ENCODE data around the gene DDX54. TPM values are rescaled to one million over a fixed set of nuclear protein-coding genes. Genes with fewer than 3 reads are reported as not detected.

DDX54 gene, protein sequence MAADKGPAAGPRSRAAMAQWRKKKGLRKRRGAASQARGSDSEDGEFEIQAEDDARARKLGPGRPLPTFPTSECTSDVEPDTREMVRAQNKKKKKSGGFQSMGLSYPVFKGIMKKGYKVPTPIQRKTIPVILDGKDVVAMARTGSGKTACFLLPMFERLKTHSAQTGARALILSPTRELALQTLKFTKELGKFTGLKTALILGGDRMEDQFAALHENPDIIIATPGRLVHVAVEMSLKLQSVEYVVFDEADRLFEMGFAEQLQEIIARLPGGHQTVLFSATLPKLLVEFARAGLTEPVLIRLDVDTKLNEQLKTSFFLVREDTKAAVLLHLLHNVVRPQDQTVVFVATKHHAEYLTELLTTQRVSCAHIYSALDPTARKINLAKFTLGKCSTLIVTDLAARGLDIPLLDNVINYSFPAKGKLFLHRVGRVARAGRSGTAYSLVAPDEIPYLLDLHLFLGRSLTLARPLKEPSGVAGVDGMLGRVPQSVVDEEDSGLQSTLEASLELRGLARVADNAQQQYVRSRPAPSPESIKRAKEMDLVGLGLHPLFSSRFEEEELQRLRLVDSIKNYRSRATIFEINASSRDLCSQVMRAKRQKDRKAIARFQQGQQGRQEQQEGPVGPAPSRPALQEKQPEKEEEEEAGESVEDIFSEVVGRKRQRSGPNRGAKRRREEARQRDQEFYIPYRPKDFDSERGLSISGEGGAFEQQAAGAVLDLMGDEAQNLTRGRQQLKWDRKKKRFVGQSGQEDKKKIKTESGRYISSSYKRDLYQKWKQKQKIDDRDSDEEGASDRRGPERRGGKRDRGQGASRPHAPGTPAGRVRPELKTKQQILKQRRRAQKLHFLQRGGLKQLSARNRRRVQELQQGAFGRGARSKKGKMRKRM
- 43.9 TPM for total RNA-seq

DNA sequence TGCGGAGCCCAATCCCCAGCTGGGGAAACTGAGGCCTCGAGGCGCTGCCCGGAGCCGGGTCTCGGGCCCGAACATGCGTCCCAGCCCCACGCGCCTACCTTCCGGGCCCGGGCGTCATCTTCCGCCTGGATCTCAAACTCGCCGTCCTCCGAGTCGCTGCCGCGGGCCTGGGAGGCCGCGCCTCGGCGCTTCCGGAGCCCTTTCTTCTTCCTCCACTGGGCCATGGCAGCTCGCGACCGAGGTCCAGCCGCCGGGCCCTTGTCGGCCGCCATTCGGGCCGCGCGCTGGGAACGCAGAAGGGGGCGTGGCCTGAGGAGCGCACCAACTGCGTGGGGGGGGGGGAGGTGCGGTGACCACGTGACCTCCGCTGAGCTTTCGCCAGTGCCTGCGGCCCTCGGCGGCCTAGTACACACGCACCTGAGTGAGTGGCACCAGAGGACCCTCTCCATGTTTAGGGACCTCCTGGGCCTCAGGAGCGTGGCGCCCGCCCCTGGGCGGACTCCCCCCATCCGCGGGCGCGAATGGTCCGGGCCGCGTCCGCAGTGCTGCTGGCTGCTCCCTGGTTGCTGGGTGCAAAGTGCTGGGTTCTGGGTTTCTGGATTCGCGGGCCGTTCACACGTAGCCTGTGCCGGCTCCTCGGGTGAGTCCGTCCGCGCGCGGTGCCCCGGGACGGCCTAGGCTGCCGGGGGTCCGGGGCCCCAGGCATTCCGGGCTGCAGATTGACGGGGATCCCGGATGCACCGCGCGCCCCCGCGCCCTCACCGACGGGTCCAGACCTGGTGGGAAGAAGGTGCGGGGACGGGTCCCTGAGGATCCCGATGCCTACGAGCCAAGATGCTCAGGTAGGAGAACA, at the start of gene DDX54, which contains the start of gene RITA1:
Gene DDX54, minus strand, starts transcription at position 299 of the 853 bp plus-strand sequence. Its CDS starts 27 bp downstream, at position 272.
Gene RITA1, plus strand, starts transcription at position 542 of the 853 bp plus-strand sequence. CDS start 1,026 bp downstream, outside the sequence.
- peak; percentile 91 for ATAC-seq
- intact Hi-C loops (cut with DNase I): no loop called here
- peak; percentile 90 for DNase-seq (ENCODE audit: low spot score)

- DNase-seq (ENCODE audit: low spot score) (peak; percentile 9), ATAC-seq (no peak)
- intact Hi-C loops (cut with DNase I): no loop called here
Measured at GRCh38 chr12:113234483-113234882, 49.2 kb upstream of the DDX54 start.

GRCh38 chr12:113233967-113234366, 48.7 kb upstream of the DDX54 start:
- intact Hi-C loops (cut with DNase I): no loop called here
- DNase-seq (ENCODE audit: low spot score) (peak; percentile 22), ATAC-seq (no peak)

- ATAC-seq: peak; percentile 75
- intact Hi-C loops (cut with DNase I): no loop called here
- peak; percentile 68 for DNase-seq (ENCODE audit: low spot score)
Measured at GRCh38 chr12:113232840-113233585, 47.7 kb upstream of the DDX54 start.

DNA sequence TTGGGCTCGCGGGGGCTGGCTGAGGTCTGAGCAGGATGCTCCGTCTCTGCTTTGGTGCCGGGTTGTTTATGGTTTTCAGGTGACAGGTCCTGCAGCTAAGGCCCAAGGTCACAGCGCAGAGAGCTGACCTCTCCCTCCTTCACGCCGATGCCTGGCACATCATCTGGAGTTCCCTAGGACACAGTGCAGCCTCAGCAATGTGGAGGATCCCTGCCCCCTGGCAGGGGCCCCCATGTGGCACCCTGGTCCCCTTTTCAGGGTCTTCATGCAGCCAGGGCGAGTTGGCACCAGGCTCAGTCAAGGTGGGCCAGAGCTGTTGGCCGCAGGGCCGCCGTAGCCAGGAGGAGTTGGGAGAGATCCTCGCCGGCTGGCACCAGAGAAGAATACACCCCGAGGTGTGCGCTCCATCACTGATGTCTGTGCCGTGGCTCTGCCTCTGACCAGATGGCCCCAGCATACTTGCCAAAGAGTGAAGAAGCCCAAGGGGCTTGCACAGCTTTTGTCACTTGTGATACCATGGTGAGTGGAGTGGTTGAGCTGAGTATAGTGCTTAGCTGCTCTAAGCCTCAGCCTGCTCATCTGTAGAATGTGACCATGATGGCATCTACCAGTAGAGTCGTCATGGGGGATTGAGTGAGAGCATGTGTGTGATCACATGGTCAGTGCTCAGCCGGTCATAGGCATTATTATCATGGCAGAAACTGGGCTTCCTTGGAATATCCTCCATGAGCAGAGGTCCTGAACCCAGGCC, 47.0 kb upstream of the DDX54 start:
- DNase-seq (ENCODE audit: low spot score) (peak; percentile 57), ATAC-seq (no peak)
- intact Hi-C loops (cut with DNase I): no loop called here

DNA sequence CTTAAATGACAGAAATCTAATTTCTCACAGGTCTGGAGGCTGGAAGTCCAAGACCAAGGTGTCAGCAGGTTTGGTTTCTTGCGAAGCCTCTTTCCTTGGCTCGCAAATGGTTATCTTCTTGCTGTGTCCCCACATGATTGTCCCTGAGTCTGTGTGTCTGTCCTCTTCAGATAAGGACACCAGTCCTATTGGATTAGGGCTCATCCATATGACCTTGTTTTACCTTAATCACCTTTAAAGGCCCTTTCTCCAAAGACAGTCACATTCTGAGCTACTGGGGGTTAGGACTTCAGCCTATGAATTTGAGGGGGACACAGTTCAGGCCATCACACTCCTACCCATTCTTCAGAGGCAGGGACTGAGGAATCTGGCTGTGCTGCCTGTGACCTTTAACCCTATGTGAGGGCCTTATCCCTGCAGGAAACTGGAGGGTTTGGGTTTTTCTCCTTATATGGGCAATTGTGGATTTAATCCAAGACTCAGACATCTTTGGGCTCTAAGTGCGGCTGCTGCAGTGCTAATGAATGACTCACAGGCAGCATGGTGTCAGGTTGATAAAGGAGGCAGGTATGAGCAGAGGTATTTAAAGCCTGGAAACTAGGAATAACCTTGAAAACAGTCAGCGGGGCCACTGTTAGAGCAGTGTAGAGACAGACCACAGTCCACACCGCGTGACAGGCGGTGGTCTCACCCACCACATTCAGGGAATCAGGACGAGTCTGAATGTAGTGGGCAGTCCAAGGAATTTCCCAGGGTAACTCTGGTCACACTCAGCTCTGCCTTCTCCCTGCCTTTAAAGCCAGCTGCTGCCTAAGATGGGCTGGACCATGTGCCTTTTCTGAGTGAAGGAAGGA, 46.2 kb upstream of the DDX54 start:
- DNase-seq (ENCODE audit: low spot score) (peak; percentile 13), ATAC-seq (no peak)
- intact Hi-C loops (cut with DNase I): no loop called here

DNA sequence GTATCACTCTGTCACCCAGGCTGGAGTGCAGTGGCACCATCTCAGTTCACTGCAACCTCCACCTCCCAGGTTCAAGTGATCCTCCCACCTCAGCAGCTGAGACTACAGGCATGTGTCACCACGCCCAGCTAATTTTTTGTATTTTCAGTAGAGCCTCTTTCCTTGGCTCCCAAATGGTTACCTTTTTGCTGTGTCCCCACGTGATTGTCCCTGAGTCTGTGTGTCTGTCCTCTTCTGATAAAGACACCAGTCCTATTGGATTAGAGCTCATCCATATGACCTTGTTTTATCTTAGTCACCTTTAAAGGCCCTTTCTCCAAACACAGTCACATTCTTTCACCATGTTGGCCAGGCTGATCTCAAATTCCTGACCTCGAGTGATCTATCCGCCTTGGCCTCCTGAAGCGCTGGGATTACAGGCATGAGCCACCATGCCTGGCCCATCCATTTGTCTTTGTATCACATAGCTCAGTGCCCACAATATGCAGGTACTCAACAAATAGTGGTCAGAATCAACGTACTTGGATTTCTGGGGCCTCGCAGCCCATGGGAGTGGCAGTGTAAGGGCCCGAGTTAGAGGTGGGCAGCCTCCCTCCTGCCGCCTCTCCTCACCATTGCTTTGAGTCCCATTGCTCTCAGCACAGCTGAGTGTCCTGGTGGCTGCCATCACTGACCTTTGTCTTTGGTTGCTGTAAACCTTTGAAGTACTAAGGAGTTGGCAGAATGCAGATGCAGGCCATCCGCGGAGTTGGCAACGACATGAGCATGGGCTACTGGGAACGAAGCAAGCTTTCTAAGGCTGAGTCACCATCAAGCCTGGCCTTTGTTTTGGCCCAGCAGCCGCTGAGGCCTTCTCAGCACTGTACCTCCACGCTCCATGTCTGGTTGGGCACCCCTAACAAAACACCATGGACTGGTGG, 45.3 kb upstream of the DDX54 start:
- ATAC-seq (no peak), DNase-seq (ENCODE audit: low spot score) (peak; percentile 35)
- intact Hi-C loops (cut with DNase I): no loop called here

- intact Hi-C loops (cut with DNase I): no loop called here
- no peak for DNase-seq (ENCODE audit: low spot score)
- no peak for ATAC-seq
Measured at GRCh38 chr12:113228394-113229028, 43.2 kb upstream of the DDX54 start.

GRCh38 chr12:113227686-113228391, 42.6 kb upstream of the DDX54 start:
- ATAC-seq (no peak), DNase-seq (ENCODE audit: low spot score) (no peak)
- intact Hi-C loops (cut with DNase I): no loop called here

DNA sequence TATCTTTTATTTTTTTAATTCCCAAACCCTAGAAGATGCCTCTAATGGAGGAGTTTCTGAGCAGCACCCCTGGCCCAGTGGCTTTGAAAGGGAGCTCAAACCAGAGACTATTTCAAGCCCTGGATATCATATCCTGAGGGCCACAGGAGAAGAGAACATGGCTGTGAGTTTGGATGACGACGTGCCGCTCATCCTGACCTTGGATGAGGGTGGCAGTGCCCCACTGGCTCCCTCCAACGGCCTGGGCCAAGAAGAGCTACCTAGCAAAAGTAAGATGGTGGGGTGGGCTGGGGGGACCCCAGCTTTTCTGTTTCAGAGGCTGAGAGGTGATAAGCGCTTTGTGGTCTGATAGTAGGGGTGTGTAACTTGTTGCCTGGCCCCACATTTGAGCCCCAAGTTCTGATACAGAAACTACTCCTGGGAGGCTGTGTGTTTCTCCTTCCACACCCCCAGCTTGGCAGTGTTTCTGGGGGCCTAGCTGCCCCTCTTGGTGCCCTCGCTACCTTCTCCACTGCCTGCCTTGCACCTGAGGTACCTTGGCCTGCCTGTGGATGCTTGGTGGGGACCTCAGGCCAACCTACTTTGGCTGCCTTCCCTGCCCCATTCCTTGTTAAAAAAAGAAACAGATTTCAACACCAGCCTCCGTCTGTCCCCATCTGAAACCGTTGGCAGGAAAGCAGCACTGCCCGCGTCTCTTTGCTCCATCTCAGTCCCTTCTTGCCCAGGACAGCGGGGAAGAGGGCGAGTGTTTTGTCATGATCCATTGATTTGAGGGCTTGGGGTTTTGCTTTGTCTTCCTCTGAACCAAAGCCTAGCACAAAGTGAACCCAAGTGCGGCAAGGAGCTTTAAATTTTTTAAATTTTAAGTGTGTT, 41.7 kb upstream of the DDX54 start:
- ATAC-seq: no peak
- no peak for DNase-seq (ENCODE audit: low spot score)

GRCh38 chr12:113224955-113225354, 39.7 kb upstream of the DDX54 start:
- no peak for DNase-seq (ENCODE audit: low spot score)
- intact Hi-C loops (cut with DNase I): no loop called here
- ATAC-seq: no peak

More for the DNA sequence above, 41.7 kb upstream of the DDX54 start:
- intact Hi-C loops (cut with DNase I): no loop called here

- DNase-seq (ENCODE audit: low spot score) (no peak), ATAC-seq (peak; percentile 77)
- intact Hi-C loops (cut with DNase I): no loop called here
Measured at GRCh38 chr12:113222730-113223531, 37.7 kb upstream of the DDX54 start.
